Mammary microvascular endothelial cell (primary cell): ENCODE results near the gene RNF7. TPM values are rescaled to one million over a fixed set of nuclear protein-coding genes. Genes with fewer than 3 reads are reported as not detected.

Experiments used
- total RNA-seq: library from RNA; depleted of rRNA; stranded (reverse); fragments of >200 nt; gene quantifications from 2 replicates; pipeline ENCODE4 v1.2.3, GENCODE V29; 2015

Gene RNF7
- 208 and 220 TPM in 2 replicates for total RNA-seq

DNA sequence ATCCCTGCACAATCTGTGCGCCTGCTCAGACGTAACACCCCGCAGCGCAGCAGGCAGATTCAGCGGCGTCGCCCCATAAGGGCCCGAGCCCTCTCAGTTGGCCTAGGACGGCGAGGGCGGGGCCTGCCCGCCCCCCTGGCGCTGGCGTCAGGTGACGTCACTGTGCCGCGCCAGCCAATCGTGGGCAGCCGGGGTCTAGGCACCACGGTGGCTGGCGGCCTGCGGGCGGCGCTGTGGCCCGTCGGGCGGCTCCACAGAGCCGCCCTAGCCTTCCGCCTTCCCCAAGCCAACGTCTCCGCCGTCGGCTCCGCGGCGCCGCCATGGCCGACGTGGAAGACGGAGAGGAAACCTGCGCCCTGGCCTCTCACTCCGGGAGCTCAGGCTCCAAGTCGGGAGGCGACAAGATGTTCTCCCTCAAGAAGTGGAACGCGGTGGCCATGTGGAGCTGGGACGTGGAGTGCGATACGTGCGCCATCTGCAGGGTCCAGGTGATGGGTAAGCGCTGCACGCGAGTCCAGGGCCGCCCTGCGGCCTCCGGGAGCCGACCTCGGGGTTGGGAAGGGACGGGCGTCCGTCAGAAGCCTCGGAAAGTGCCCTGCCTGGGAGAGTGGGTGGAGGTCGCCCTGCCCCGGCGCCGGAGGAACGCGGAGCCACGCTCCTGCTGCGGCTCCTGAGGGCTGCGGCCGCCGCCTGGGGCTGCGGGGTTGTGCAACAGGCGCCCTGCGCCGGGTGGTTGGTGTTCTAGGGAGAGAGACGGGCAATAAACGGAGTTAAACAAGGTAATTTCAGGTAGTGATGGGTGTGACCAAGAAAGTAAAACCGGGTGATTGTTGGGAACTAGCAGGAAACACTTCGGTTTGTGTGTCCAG lies at the start of gene RNF7:
TSS of gene RNF7 (plus strand) at position 277 of the 869 bp plus-strand sequence. CDS start at position 321, 44 bp downstream.

GRCh38 chr3:141763088-141763750 lies 25.1 kb downstream of the RNF7 start, which contains the start of gene GRK7:
TSS of gene GRK7 (plus strand) at chr3:141763408. CDS start at chr3:141778285, 14,877 bp downstream.

Other genes starting within 250 kb of the RNF7 start
- gene GRK7, start 25.1 kb downstream of the RNF7 start, total RNA-seq = not detected in 2 replicates
- 184 and 190 TPM in 2 replicates for gene ATP1B3, start 138.3 kb downstream of the RNF7 start, total RNA-seq